ENCODE measurements around the gene PSMD8. TPM values are rescaled to one million over a fixed set of nuclear protein-coding genes. Genes with fewer than 3 reads are reported as not detected.

PSMD8 gene
- total RNA-seq, 1 donor from 2014 or later, result 197 TPM

GRCh38 chr19:38355728-38356725 is 18.3 kb upstream of the PSMD8 start:
- DNase-seq (ENCODE audit: low spot score), result no peak
- peaks cover 4% of the 10 kb centered on the region for H3K4me1 Mint-ChIP-seq (ENCODE audit: low read depth)
- H3K4me3 Mint-ChIP-seq (ENCODE audit: unreplicated experiment), result no peak overlapping the region
- no peak overlapping the region for H3K27ac Mint-ChIP-seq (ENCODE audit: unreplicated experiment)
- H3K9me3 Mint-ChIP-seq (ENCODE audit: low read depth), result no peaks in the 10 kb centered on the region
- peaks cover 41% of the 10 kb centered on the region for H3K27me3 Mint-ChIP-seq (ENCODE audit: low read depth)
- TF ChIP-seq CTCF (IDR thresholded peaks at IDR 0.05), result no peak
- H3K36me3 Mint-ChIP-seq (ENCODE audit: low read depth), result no peaks in the 10 kb centered on the region

GRCh38 chr19:38358071-38358470 is 16.3 kb upstream of the PSMD8 start:
- no peak for TF ChIP-seq CTCF (IDR thresholded peaks at IDR 0.05)
- Mint-ChIP-seq H3K4me1 (ENCODE audit: low read depth) (peaks cover 11% of the 10 kb centered on the region), H3K4me3 (ENCODE audit: unreplicated experiment) (no peak overlapping the region), H3K9me3 (ENCODE audit: low read depth) (no peaks in the 10 kb centered on the region), H3K27ac (ENCODE audit: unreplicated experiment) (no peak overlapping the region), H3K27me3 (ENCODE audit: low read depth) (peaks cover 41% of the 10 kb centered on the region), H3K36me3 (ENCODE audit: low read depth) (no peaks in the 10 kb centered on the region)
- no peak for DNase-seq (ENCODE audit: low spot score)

GRCh38 chr19:38359242-38360021 is 14.9 kb upstream of the PSMD8 start:
- no peaks in the 10 kb centered on the region for H3K9me3 Mint-ChIP-seq (ENCODE audit: low read depth)
- H3K36me3 Mint-ChIP-seq (ENCODE audit: low read depth), result no peaks in the 10 kb centered on the region
- TF ChIP-seq CTCF (IDR thresholded peaks at IDR 0.05), result no peak
- H3K4me3 Mint-ChIP-seq (ENCODE audit: unreplicated experiment), result no peak overlapping the region
- peaks cover 38% of the 10 kb centered on the region for H3K27me3 Mint-ChIP-seq (ENCODE audit: low read depth)
- no peak overlapping the region for H3K27ac Mint-ChIP-seq (ENCODE audit: unreplicated experiment)
- H3K4me1 Mint-ChIP-seq (ENCODE audit: low read depth), result peaks cover 11% of the 10 kb centered on the region
- no peak for DNase-seq (ENCODE audit: low spot score)

GRCh38 chr19:38360351-38360750 is 14.0 kb upstream of the PSMD8 start:
- DNase-seq (ENCODE audit: low spot score), result no peak
- no peaks in the 10 kb centered on the region for H3K9me3 Mint-ChIP-seq (ENCODE audit: low read depth)
- TF ChIP-seq CTCF (IDR thresholded peaks at IDR 0.05), result no peak
- H3K4me3 Mint-ChIP-seq (ENCODE audit: unreplicated experiment), result peak overlapping the region; percentile 78
- H3K27me3 Mint-ChIP-seq (ENCODE audit: low read depth), result peaks cover 36% of the 10 kb centered on the region
- peaks cover 11% of the 10 kb centered on the region for H3K4me1 Mint-ChIP-seq (ENCODE audit: low read depth)
- H3K27ac Mint-ChIP-seq (ENCODE audit: unreplicated experiment), result no peak overlapping the region
- H3K36me3 Mint-ChIP-seq (ENCODE audit: low read depth), result no peaks in the 10 kb centered on the region

All from chondrocyte (in vitro differentiated cells).